Keratinocyte (primary cell): Measurements from ENCODE around the gene DEFB132. TPM values are rescaled to one million over a fixed set of nuclear protein-coding genes. Genes with fewer than 3 reads are reported as not detected.

Experiments used
- DNase-seq: peaks from one replicate; pipeline ENCODE4 v3.0.0-alpha.2; 2011; ENCODE audit warnings: low read depth, missing footprints, low spot score
- FAIRE-seq: peaks from 2 replicates; lab custom pipeline; 2011; peaks lifted over from hg19 to GRCh38; lab: Jason Lieb, UNC
- H2AFZ ChIP-seq: 2 replicates; pipeline ENCODE4 v1.6.0; 2012; ENCODE audit warnings: low read length, control low read depth, inconsistent platforms; ENCODE audit not compliant: control insufficient read depth
- H3K27ac ChIP-seq: 2 replicates; pipeline ENCODE4 v1.5.1; 2011; ENCODE audit warnings: low read length; ENCODE audit not compliant: control insufficient read depth, insufficient read depth
- H3K27me3 ChIP-seq: 3 replicates; pipeline ENCODE4 v1.6.0; 2011; ENCODE audit warnings: low read length; ENCODE audit not compliant: control insufficient read depth, insufficient read depth; ENCODE audit errors: extremely low read depth
- H3K36me3 ChIP-seq, 2 experiments: 2 replicates in 1 of 2; 3 replicates in 1 of 2; pipeline ENCODE4 v1.5.1; 2011; ENCODE audit warnings: low read length in 2 of 2, mild to moderate bottlenecking in 1 of 2; ENCODE audit not compliant: control insufficient read depth in 2 of 2, insufficient read depth in 2 of 2; ENCODE audit errors: extremely low read depth in 1 of 2
- H3K4me1 ChIP-seq: 3 replicates; pipeline ENCODE4 v1.5.1; 2011; ENCODE audit warnings: low read length; ENCODE audit not compliant: control insufficient read depth, insufficient read depth; ENCODE audit errors: extremely low read depth
- H3K4me2 ChIP-seq: 3 replicates; pipeline ENCODE4 v1.6.0; 2011; ENCODE audit warnings: low read depth, low read length; ENCODE audit not compliant: control insufficient read depth, insufficient read depth; ENCODE audit errors: extremely low read depth
- H3K4me3 ChIP-seq, 3 experiments: fragments of 200-600 bp in 1 of 3; sonication (generic) in 1 of 3; 2 replicates in 2 of 3; 3 replicates in 1 of 3; pipeline ENCODE4 v1.5.1; 2011 to 2016; ENCODE audit warnings: low read length in 3 of 3, mild to moderate bottlenecking in 3 of 3, control low read depth in 2 of 3, inconsistent platforms in 1 of 3, low read depth in 1 of 3, mixed read lengths in 1 of 3, mixed run types in 1 of 3, moderate library complexity in 1 of 3; ENCODE audit not compliant: control insufficient read depth in 2 of 3, insufficient read depth in 2 of 3; ENCODE audit errors: extremely low read depth in 1 of 3
- H3K79me2 ChIP-seq: 2 replicates; pipeline ENCODE4 v1.6.0; 2012; ENCODE audit warnings: low read length; ENCODE audit not compliant: control insufficient read depth, insufficient read depth
- H3K9ac ChIP-seq: 3 replicates; pipeline ENCODE4 v1.6.0; 2011; ENCODE audit warnings: low read length; ENCODE audit not compliant: control insufficient read depth, insufficient read depth; ENCODE audit errors: extremely low read depth
- H3K9me1 ChIP-seq: 3 replicates; pipeline ENCODE4 v1.6.0; 2011; ENCODE audit warnings: low read length; ENCODE audit not compliant: control insufficient read depth, insufficient read depth; ENCODE audit errors: extremely low read depth
- H3K9me3 ChIP-seq: 2 replicates; pipeline ENCODE4 v1.5.1; 2012; ENCODE audit warnings: low read depth, low read length; ENCODE audit not compliant: control insufficient read depth
- H4K20me1 ChIP-seq: 3 replicates; pipeline ENCODE4 v1.6.0; 2011; ENCODE audit warnings: low read length; ENCODE audit not compliant: control insufficient read depth, insufficient read depth; ENCODE audit errors: extremely low read depth
- EZH2 ChIP-seq: IDR thresholded peaks from one replicate; pipeline ENCODE4 v1.6.1; 2012; ENCODE audit warnings: inconsistent platforms, mild to moderate bottlenecking, low read length, moderate library complexity
- dilution Hi-C: fragments of 300-500 bp; cut with MboI; formaldehyde crosslinking; loops from one replicate; pipeline ENCODE4 v1.7.0; 2020; ENCODE audit warnings: low sequenced_read_pairs; ENCODE audit not compliant: extremely low pct_ligation_motif_present
- polyA plus RNA-seq, 5 experiments: library from polyadenylated mRNA; depleted of rRNA in 3 of 5; stranded (reverse) in 3 of 5; stranded (forward) in 1 of 5; unstranded in 1 of 5; fragments of >200 nt; gene quantifications; 1 replicate in 1 of 5; 2 replicates in 3 of 5; 3 replicates in 1 of 5; pipeline versions ENCODE4 v1.2.1 to v1.2.3, GENCODE V29; 2011 to 2012; ENCODE audit warnings: missing spikeins in 2 of 5, low read depth in 1 of 5, low replicate concordance in 1 of 5
- TF ChIP-seq, protein P1 (sequence below), 3 experiments: IDR thresholded peaks in 1 of 3; conservative IDR thresholded peaks in 1 of 3; optimal IDR thresholded peaks in 1 of 3; 2 replicates in 2 of 3; 3 replicates in 1 of 3; pipeline versions ENCODE3 to v1.5.1; 2011; ENCODE audit warnings: low read length in 3 of 3, mild to moderate bottlenecking in 3 of 3, moderate library complexity in 2 of 3, control low read depth in 1 of 3, inconsistent platforms in 1 of 3; ENCODE audit not compliant: insufficient read depth in 2 of 3; ENCODE audit errors: extremely low read depth in 1 of 3

The DEFB132 gene
- polyA plus RNA-seq, 1 donor (not counting 4 experiments of a cell fraction or from before 2014, with no cell fraction given): not detected

DNA sequence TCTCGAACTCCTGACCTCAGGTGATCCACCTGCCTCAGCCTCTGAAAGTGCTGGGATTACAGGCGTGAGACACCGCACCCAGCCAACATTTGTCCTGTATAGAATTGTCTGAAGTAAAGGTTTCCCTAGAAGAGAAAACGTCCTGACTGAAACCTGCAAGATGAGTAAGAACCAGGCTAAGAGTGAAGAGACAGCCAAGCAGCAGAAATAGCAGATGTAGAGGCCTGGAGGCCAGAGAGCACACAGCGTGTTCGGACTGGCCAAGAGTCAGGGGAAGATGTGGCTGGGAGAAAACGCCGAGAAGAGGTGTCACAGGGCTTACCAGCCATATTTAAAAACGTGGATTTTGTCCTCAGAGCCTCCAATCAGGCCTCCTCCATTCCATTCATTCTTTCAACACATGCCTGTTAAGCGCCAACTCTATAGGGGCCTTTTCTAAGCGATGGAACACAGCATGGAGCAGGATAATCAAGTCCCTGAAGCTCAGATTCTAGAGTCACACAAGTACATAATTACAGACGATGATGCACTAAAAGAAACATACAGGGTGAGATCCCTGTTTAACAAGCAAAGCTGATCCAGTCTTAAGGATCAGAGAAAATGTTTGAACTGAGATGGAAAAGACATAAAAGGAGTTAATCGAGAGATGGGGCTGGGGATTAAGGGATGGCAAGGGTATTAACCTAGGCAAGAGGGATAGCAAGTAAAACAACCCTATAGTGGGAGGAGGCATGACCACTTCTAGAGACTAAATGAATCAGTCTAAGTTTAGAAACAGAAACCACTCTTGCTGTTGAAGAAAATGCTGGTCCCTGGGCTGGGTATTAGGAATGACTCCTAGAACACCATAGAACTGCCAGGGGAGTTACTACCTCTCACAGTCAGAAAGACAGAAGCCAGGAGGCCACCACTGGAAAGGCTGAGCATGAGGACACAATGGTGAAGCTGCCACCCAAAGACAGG lies 44.6 kb downstream of the DEFB132 start:
- no peak for DNase-seq
- no peak for TF ChIP-seq EZH2
- TF ChIP-seq, protein P1, sequence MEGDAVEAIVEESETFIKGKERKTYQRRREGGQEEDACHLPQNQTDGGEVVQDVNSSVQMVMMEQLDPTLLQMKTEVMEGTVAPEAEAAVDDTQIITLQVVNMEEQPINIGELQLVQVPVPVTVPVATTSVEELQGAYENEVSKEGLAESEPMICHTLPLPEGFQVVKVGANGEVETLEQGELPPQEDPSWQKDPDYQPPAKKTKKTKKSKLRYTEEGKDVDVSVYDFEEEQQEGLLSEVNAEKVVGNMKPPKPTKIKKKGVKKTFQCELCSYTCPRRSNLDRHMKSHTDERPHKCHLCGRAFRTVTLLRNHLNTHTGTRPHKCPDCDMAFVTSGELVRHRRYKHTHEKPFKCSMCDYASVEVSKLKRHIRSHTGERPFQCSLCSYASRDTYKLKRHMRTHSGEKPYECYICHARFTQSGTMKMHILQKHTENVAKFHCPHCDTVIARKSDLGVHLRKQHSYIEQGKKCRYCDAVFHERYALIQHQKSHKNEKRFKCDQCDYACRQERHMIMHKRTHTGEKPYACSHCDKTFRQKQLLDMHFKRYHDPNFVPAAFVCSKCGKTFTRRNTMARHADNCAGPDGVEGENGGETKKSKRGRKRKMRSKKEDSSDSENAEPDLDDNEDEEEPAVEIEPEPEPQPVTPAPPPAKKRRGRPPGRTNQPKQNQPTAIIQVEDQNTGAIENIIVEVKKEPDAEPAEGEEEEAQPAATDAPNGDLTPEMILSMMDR (optimal IDR thresholded peaks at IDR 0.05 in 1 of 3, IDR thresholded peaks at IDR 0.05 in 1 of 3, conservative IDR thresholded peaks at IDR 0.05 in 1 of 3; ENCODE audit: extremely low read depth in 1 of 3, insufficient read depth in 2 of 3, low read length in 3 of 3): no peak
- H3K36me3 ChIP-seq: no peaks in the 10 kb centered on the region
- H3K79me2 ChIP-seq: peaks cover 19% of the 10 kb centered on the region
- H3K9ac ChIP-seq: no peak overlapping the region
- no peaks in the 10 kb centered on the region for H3K9me1 ChIP-seq
- no peak overlapping the region for H3K4me3 ChIP-seq
- H3K9me3 ChIP-seq: no peaks in the 10 kb centered on the region
- H3K27me3 ChIP-seq: no peaks in the 10 kb centered on the region
- H3K27ac ChIP-seq: no peak overlapping the region
- H2AFZ ChIP-seq: no peak overlapping the region
- peaks cover 30% of the 10 kb centered on the region for H3K4me1 ChIP-seq
- no peak overlapping the region for H3K4me2 ChIP-seq
- no peak for FAIRE-seq
- H4K20me1 ChIP-seq: no peaks in the 10 kb centered on the region
- dilution Hi-C loops: no loop called here

DNA sequence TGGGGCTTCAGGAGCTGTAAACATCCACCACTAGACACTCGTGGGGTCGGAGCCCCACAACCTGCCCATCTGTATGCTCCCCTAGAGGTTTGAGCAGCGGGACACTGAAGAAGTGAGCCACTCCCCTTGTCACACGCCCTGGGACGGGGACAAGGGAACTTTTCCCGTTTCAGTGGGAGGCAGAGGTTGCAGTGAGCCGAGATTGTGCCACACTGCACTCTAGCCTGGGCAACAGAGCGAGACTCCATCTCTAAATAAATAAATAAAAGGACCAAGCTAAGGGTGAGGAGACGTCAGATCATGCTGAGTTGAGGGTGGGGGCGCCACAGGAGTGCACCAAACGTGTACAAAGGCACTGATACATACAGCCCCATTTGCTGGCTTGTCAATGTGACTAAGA lies 48.2 kb downstream of the DEFB132 start:
- Histone ChIP-seq H3K27ac (no peak overlapping the region), H3K9me1 (no peaks in the 10 kb centered on the region), H4K20me1 (no peaks in the 10 kb centered on the region), H3K36me3 (no peaks in the 10 kb centered on the region), H3K4me1 (peaks cover 35% of the 10 kb centered on the region), H3K79me2 (no peaks in the 10 kb centered on the region), H3K4me2 (no peak overlapping the region), H2AFZ (no peak overlapping the region), H3K27me3 (no peaks in the 10 kb centered on the region), H3K9ac (no peak overlapping the region), H3K4me3 (no peak overlapping the region), H3K9me3 (peaks cover 2% of the 10 kb centered on the region)
- dilution Hi-C loops: no loop called here
- FAIRE-seq (no peak), DNase-seq (no peak)
- no peak for TF ChIP-seq EZH2
- TF ChIP-seq, protein P1 (optimal IDR thresholded peaks at IDR 0.05 in 1 of 3, IDR thresholded peaks at IDR 0.05 in 1 of 3, conservative IDR thresholded peaks at IDR 0.05 in 1 of 3; ENCODE audit: extremely low read depth in 1 of 3, insufficient read depth in 2 of 3, low read length in 3 of 3): no peak
